Lower leg skin (tissue), 4 donors: Measurements from ENCODE around the gene ERC1. TPM values are rescaled to one million over a fixed set of nuclear protein-coding genes. Genes with fewer than 3 reads are reported as not detected.

Experiments
- DNase-seq, 2 donors: peaks; one replicate each; pipeline ENCODE4 v3.0.0-alpha.2; 2019; ENCODE audit warnings: low spot score in 2 of 2
- H3K4me3 ChIP-seq: fragments of 200-600 bp; sonication (generic); 2 replicates; pipeline ENCODE4 v1.5.1; 2017; ENCODE audit warnings: mild to moderate bottlenecking, low read depth; ENCODE audit not compliant: poor library complexity, severe bottlenecking
- POLR2A ChIP-seq, 2 donors: fragments of 450-650 bp; IDR thresholded peaks; one replicate each; pipeline ENCODE4 v1.6.1; 2016 to 2017; ENCODE audit warnings: antibody characterized with exemption in 2 of 2, mild to moderate bottlenecking in 1 of 2, moderate library complexity in 1 of 2
- WGBS, 2 donors: methylation state at CpG; one replicate each; pipeline ENCODE4 v1.1.5; 2018; 5-methylcytosine and 5-hydroxymethylcytosine counted together
- intact Hi-C: fragments of 100-400 bp; cut with DNase I; formaldehyde crosslinking; loops from one replicate; pipeline ENCODE4 v1.15.0; 2023; ENCODE audit warnings: low total_unique reads
- total RNA-seq, 4 donors: library from RNA; depleted of rRNA; stranded (reverse); fragments of >200 nt; gene quantifications; one replicate each; pipeline ENCODE4 v1.1.0, GENCODE V29; 2016
- TF ChIP-seq, protein P1 (sequence below), 3 donors: fragments of 450-650 bp; IDR thresholded peaks; one replicate each; pipeline ENCODE4 v1.5.1; 2016; ENCODE audit warnings: antibody characterized with exemption in 3 of 3, mild to moderate bottlenecking in 3 of 3, moderate library complexity in 2 of 3

Gene ERC1
- total RNA-seq, 4 donors from 2014 or later = 22.1 to 42.7 (median 29.7) TPM

- no peak for DNase-seq
- WGBS, 2 donors = 95% methylated on average over 2 of the region's 2 CpGs
- intact Hi-C loops = no loop called here
- no peak overlapping the region for H3K4me3 ChIP-seq
- TF ChIP-seq, protein P1, sequence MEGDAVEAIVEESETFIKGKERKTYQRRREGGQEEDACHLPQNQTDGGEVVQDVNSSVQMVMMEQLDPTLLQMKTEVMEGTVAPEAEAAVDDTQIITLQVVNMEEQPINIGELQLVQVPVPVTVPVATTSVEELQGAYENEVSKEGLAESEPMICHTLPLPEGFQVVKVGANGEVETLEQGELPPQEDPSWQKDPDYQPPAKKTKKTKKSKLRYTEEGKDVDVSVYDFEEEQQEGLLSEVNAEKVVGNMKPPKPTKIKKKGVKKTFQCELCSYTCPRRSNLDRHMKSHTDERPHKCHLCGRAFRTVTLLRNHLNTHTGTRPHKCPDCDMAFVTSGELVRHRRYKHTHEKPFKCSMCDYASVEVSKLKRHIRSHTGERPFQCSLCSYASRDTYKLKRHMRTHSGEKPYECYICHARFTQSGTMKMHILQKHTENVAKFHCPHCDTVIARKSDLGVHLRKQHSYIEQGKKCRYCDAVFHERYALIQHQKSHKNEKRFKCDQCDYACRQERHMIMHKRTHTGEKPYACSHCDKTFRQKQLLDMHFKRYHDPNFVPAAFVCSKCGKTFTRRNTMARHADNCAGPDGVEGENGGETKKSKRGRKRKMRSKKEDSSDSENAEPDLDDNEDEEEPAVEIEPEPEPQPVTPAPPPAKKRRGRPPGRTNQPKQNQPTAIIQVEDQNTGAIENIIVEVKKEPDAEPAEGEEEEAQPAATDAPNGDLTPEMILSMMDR (IDR thresholded peaks at IDR 0.05) = no peak
- TF ChIP-seq POLR2A (IDR thresholded peaks at IDR 0.05) = no peak
These were observed 156.8 kb downstream of the ERC1 start for GRCh38 chr12:1147821-1148220.

- DNase-seq = no peak
- 68 to 94% methylated on average over 3 of the region's 3 CpGs for WGBS, 2 donors
- intact Hi-C loops = no loop called here
- TF ChIP-seq, protein P1 (IDR thresholded peaks at IDR 0.05) = no peak
- TF ChIP-seq POLR2A (IDR thresholded peaks at IDR 0.05) = no peak
- H3K4me3 ChIP-seq = no peak overlapping the region
These were observed 166.0 kb downstream of the ERC1 start for GRCh38 chr12:1157046-1157445.

GRCh38 chr12:1161197-1161596 is 170.2 kb downstream of the ERC1 start:
- TF ChIP-seq POLR2A (IDR thresholded peaks at IDR 0.05) = no peak
- TF ChIP-seq, protein P1 (IDR thresholded peaks at IDR 0.05) = no peak
- DNase-seq = no peak
- intact Hi-C loops = no loop called here
- H3K4me3 ChIP-seq = no peak overlapping the region
- 92 to 93% methylated on average over 9 of the region's 9 CpGs for WGBS, 2 donors

DNA sequence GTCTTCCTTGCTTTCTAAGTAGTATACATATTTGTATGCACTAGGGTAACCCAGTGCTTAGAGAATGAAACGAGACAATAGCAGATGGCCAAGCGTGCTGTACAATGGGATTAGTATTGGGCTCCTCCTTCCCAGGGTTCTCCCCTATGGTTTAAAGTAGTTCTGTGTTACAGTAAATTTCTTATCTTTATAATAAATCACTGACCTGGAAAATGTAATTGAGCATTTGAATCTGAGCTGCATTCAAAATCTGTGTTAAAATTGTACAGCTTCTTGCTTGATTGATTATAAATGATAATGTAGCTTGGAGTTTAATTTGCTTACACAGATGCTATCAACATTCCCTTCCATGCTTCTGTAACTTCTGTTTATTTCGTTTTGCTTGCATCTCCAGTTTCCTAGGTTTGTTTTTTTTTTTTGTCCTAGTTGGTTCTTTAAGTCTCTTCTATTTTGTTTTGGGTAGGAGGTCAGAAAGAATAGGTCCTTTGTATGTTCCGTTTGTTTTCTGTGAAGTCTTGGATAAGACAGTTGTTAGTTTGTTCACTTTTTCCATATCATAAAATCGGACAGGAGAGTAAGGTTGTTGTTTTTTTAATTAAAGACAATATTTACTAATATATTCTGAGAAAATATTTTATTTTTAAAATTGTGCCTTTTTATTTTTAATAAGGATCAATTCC is 171.2 kb downstream of the ERC1 start:
- WGBS, 2 donors = 73 to 74% methylated on average over 5 of the region's 5 CpGs
- DNase-seq = no peak
- intact Hi-C loops = no loop called here

GRCh38 chr12:1167784-1168183 is 176.8 kb downstream of the ERC1 start:
- TF ChIP-seq, protein P1 (IDR thresholded peaks at IDR 0.05) = no peak
- no peak for TF ChIP-seq POLR2A (IDR thresholded peaks at IDR 0.05)
- intact Hi-C loops = no loop called here
- no peak overlapping the region for H3K4me3 ChIP-seq
- 89 to 95% methylated on average over 12 of the region's 12 CpGs for WGBS, 2 donors
- no peak for DNase-seq

More for the DNA sequence above, 171.2 kb downstream of the ERC1 start:
- TF ChIP-seq POLR2A (IDR thresholded peaks at IDR 0.05) = no peak
- TF ChIP-seq, protein P1 (IDR thresholded peaks at IDR 0.05) = no peak
- no peak overlapping the region for H3K4me3 ChIP-seq

DNA sequence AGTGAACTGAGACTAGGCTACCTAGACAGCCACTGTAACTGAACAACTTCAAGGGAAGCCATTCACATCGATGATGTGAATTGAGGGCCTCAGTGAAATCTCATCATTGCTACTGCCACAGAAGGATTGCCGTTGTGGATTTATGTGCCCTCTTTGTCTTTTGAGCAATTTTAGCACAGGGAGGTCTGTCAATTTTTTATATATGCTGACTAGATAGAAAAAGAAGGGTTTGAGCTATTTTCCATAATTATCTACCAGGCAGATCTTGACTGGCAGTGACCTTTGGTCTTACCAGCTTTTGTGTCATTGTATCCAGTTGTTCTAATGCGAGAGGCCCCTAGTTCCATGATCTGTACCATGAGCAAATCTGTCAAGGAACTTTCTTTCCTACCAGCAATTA is 179.4 kb downstream of the ERC1 start:
- DNase-seq = no peak
- no peak overlapping the region for H3K4me3 ChIP-seq
- no peak for TF ChIP-seq POLR2A (IDR thresholded peaks at IDR 0.05)
- TF ChIP-seq, protein P1 (IDR thresholded peaks at IDR 0.05) = no peak
- intact Hi-C loops = no loop called here
- 91 to 95% methylated on average over 3 of the region's 3 CpGs for WGBS, 2 donors
